HG02642 (cell line): Measurements from ENCODE around the gene FIGNL2.

Source experiments
- ATAC-seq: cut with Tn5 transposase; IDR thresholded peaks from one replicate; pipeline ENCODE4 v1.9.1; 2021; ENCODE audit warnings: mild to moderate bottlenecking; ENCODE audit not compliant: unreplicated experiment, poor library complexity

FIGNL2 gene

GRCh38 chr12:51879102-51879501 is 30.6 kb upstream of the FIGNL2 start:
- no peak for ATAC-seq

GRCh38 chr12:51874486-51874885 is 26.0 kb upstream of the FIGNL2 start:
- ATAC-seq: no peak

GRCh38 chr12:51874000-51874399 is 25.5 kb upstream of the FIGNL2 start:
- no peak for ATAC-seq

GRCh38 chr12:51873251-51873994 is 24.9 kb upstream of the FIGNL2 start:
- ATAC-seq: no peak

- no peak for ATAC-seq
Observed at GRCh38 chr12:51872689-51872981, 24.1 kb upstream of the FIGNL2 start.

- ATAC-seq: no peak
Observed at GRCh38 chr12:51871918-51872688, 23.6 kb upstream of the FIGNL2 start.

GRCh38 chr12:51871126-51871525 is 22.6 kb upstream of the FIGNL2 start:
- ATAC-seq: no peak

- no peak for ATAC-seq
Observed at GRCh38 chr12:51870504-51870903, 22.0 kb upstream of the FIGNL2 start.

GRCh38 chr12:51869931-51870330 is 21.4 kb upstream of the FIGNL2 start:
- no peak for ATAC-seq

- no peak for ATAC-seq
Observed at GRCh38 chr12:51869496-51869865, 21.0 kb upstream of the FIGNL2 start.

GRCh38 chr12:51868821-51869495 is 20.4 kb upstream of the FIGNL2 start:
- no peak for ATAC-seq

GRCh38 chr12:51867796-51868428 is 19.4 kb upstream of the FIGNL2 start:
- ATAC-seq: no peak

- no peak for ATAC-seq
Observed at GRCh38 chr12:51867371-51867770, 18.9 kb upstream of the FIGNL2 start.

- no peak for ATAC-seq
Observed at GRCh38 chr12:51866762-51867161, 18.2 kb upstream of the FIGNL2 start.

GRCh38 chr12:51866324-51866723 is 17.8 kb upstream of the FIGNL2 start:
- ATAC-seq: no peak

GRCh38 chr12:51865757-51866270 is 17.3 kb upstream of the FIGNL2 start:
- ATAC-seq: no peak

GRCh38 chr12:51864833-51865670 is 16.5 kb upstream of the FIGNL2 start:
- no peak for ATAC-seq

GRCh38 chr12:51863933-51864832 is 15.7 kb upstream of the FIGNL2 start:
- no peak for ATAC-seq

- ATAC-seq: no peak
Observed at GRCh38 chr12:51863363-51863932, 14.9 kb upstream of the FIGNL2 start.
